ENCODE measurements around the gene TRMT2A.

DNA sequence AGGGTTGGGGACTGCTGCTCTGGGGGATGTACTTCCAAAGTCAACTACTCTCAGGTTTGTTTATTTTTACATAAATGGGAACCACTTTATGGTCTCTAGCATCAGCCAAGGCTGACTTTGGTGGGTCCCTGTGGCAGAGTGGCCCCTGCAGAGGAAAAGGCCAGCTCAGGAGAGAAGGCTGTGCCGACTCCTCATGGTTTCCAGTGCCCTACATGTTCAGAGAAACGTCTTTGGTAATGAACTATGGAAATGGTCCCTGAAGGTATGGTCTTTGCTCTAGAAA is 11.5 kb upstream of the TRMT2A start:
- no peak for TF ChIP-seq CTCF (optimal IDR thresholded peaks at IDR 0.05 in 1 of 3, IDR thresholded peaks at IDR 0.05 in 1 of 3, conservative IDR thresholded peaks at IDR 0.05 in 1 of 3; ENCODE audit: extremely low read depth in 1 of 3, insufficient read depth in 2 of 3, low read length in 3 of 3)
- no peak for TF ChIP-seq EZH2 (IDR thresholded peaks at IDR 0.05; ENCODE audit: low read length)

Measured in keratinocyte (primary cell).